Prostate gland (tissue), 2 donors: ENCODE results near the gene WDR31. TPM values are rescaled to one million over a fixed set of nuclear protein-coding genes. Genes with fewer than 3 reads are reported as not detected.

Experiments used
- DNase-seq: peaks from one replicate; pipeline ENCODE4 v3.0.0-alpha.2; 2019; ENCODE audit warnings: low spot score
- H3K27ac ChIP-seq, 2 donors: fragments of 200-600 bp; sonication (generic); 2 replicates each; pipeline ENCODE4 v1.5.1; 2017 to 2019
- H3K27me3 ChIP-seq: fragments of 200-600 bp; sonication (generic); replicated peaks from 2 replicates; pipeline ENCODE4 v1.5.1; 2019; ENCODE audit not compliant: insufficient read depth
- H3K36me3 ChIP-seq, 2 donors: fragments of 200-600 bp; sonication (generic); 1 replicate in 1 of 2; 2 replicates in 1 of 2; pipeline versions ENCODE4 v1.5.1 to v1.8.1; 2017 to 2019
- H3K4me1 ChIP-seq: fragments of 200-600 bp; sonication (generic); replicated peaks from 2 replicates; pipeline ENCODE4 v1.5.1; 2019
- H3K4me3 ChIP-seq, 2 donors: fragments of 200-600 bp; sonication (generic); 2 replicates each; pipeline ENCODE4 v1.5.1; 2017 to 2019
- H3K9me3 ChIP-seq: fragments of 200-600 bp; sonication (generic); 2 replicates; pipeline ENCODE4 v1.5.1; 2017
- POLR2A ChIP-seq: fragments of 450-650 bp; IDR thresholded peaks from one replicate; pipeline ENCODE4 v1.6.1; 2016; ENCODE audit warnings: antibody characterized with exemption, mild to moderate bottlenecking
- POLR2AphosphoS5 ChIP-seq: sonication (generic); formaldehyde crosslinking; IDR thresholded peaks from one replicate; pipeline ENCODE4 v1.6.1; 2017; ENCODE audit warnings: antibody characterized with exemption
- WGBS: methylation state at CpG from one replicate; pipeline ENCODE4 v1.1.5; 2018; 5-methylcytosine and 5-hydroxymethylcytosine counted together
- intact Hi-C: fragments of 100-400 bp; cut with DNase I; formaldehyde crosslinking; loops from one replicate; pipeline ENCODE4 v1.14.2; 2022
- total RNA-seq, 2 donors: library from RNA; depleted of rRNA; stranded (reverse); fragments of >200 nt; gene quantifications; one replicate each; pipeline ENCODE4 v1.1.0, GENCODE V29; 2016
- TF ChIP-seq, protein P1 (sequence below), 4 experiments: fragments of 200-600 bp in 2 of 4; fragments of 450-650 bp in 2 of 4; sonication (generic) in 2 of 4; IDR thresholded peaks; 1 replicate in 3 of 4; 2 replicates in 1 of 4; pipeline ENCODE4 v1.5.1; 2016 to 2019; ENCODE audit warnings: antibody characterized with exemption in 4 of 4, mild to moderate bottlenecking in 2 of 4, moderate library complexity in 2 of 4

WDR31 gene
- total RNA-seq, 2 donors from 2014 or later = 5.1 to 6.4 TPM

DNA sequence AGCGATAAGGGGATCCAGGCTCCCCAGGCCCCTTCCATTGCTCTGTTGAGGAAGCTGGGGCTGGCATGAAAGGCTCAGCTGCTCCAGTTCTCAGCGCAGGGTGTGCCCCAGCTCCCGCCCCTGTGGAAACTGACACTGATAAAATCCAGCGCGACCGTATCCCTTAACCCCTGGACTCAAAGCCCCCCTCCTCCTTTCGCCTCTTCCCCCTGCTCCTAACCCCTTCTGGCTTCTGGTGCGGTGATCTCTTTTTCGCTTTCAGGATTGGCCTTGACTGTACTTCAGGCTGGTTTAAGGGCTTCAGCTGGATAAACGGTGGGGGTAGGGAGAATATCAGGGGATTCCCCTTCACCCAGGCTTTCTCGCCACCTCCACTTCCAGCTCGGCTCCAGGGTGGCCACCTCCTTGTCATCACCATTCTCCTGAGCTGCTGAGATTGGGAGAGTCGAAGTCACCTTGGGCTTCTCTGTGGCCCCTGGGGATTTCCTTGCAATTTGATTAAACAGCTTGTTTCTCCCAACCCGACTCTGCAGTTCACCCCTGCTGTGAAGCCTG lies 10.1 kb upstream of the WDR31 start:
- Histone ChIP-seq H3K4me1 (no peaks in the 10 kb centered on the region), H3K36me3 (no peaks in the 10 kb centered on the region), H3K9me3 (no peaks in the 10 kb centered on the region), H3K4me3 (peak overlapping the region; percentile 46 to 62), H3K27ac (no peak overlapping the region), H3K27me3 (no peaks in the 10 kb centered on the region)
- WGBS = 20% methylated on average over 14 of the region's 14 CpGs
- TF ChIP-seq POLR2AphosphoS5 (no peak), POLR2A (no peak)
- TF ChIP-seq, protein P1, sequence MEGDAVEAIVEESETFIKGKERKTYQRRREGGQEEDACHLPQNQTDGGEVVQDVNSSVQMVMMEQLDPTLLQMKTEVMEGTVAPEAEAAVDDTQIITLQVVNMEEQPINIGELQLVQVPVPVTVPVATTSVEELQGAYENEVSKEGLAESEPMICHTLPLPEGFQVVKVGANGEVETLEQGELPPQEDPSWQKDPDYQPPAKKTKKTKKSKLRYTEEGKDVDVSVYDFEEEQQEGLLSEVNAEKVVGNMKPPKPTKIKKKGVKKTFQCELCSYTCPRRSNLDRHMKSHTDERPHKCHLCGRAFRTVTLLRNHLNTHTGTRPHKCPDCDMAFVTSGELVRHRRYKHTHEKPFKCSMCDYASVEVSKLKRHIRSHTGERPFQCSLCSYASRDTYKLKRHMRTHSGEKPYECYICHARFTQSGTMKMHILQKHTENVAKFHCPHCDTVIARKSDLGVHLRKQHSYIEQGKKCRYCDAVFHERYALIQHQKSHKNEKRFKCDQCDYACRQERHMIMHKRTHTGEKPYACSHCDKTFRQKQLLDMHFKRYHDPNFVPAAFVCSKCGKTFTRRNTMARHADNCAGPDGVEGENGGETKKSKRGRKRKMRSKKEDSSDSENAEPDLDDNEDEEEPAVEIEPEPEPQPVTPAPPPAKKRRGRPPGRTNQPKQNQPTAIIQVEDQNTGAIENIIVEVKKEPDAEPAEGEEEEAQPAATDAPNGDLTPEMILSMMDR (IDR thresholded peaks at IDR 0.05) = no peak
- no peak for DNase-seq
- intact Hi-C loops = no loop called here

DNA sequence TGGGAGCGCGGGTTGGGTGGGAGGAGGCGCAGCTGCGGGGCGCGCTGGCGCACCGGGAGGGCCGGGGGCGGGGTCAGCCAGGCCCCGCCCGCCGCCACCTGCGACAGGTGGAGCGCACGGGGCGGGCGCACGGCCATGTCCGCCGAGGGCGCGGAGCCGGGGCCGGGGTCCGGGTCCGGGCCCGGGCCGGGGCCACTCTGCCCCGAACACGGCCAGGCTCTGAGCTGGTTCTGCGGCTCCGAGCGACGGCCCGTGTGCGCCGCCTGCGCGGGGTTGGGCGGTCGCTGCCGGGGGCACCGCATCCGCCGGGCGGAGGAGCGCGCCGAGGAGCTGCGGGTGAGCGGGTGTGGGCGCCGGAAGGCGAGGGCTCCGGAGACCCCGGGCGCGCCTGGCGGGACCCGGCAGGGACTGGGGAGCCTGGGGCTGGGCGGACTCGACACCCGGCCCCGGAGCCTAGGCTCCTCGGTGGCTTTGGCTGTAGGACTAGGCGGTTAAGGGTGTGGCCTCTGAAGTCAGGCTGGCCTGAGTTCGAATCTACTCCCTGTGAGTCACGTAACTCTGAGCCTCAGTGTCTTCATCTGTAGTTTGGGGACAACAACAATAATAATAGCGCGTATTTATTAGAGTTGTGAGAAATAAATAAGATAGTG lies 9.5 kb upstream of the WDR31 start, which contains the start of gene BSPRY:
Gene BSPRY, plus strand, starts transcription at position 97 of the 650 bp plus-strand sequence. Its CDS starts 39 bp downstream, at position 136.
- Histone ChIP-seq H3K9me3 (no peaks in the 10 kb centered on the region), H3K4me1 (no peaks in the 10 kb centered on the region), H3K36me3 (no peaks in the 10 kb centered on the region), H3K4me3 (peak within 1 kb of the TSS; percentile 46 to 62), H3K27me3 (no peaks in the 10 kb centered on the region), H3K27ac (no peak within 1 kb of the TSS)
- no peak for DNase-seq
- TF ChIP-seq, protein P1 (IDR thresholded peaks at IDR 0.05) = no peak
- no peak for TF ChIP-seq POLR2AphosphoS5
- TF ChIP-seq POLR2A = peak; percentile 30
- intact Hi-C loops = no loop called here
- 2% methylated on average over 30 of the region's 71 CpGs for WGBS

DNA sequence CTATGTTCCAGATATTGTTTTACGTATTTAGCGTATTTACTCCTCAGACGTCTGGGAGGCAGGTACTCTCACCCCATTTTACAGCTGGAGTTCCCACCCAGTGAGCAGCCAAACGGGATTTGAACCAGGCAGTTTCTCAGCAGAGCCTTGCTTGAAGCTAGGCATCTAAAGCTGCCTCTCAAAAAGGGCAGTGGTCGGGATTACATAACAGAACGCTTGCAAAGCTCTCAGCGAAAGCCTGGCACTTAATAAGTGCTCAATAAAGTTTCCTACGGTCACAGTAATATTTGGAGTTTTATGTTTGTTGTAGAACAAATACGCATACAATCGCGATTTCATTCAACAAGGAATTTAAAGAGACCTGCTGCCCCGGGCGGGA lies 9.0 kb upstream of the WDR31 start:
- WGBS = 19% methylated on average over 13 of the region's 13 CpGs
- no peaks in the 10 kb centered on the region for H3K4me1 ChIP-seq
- no peaks in the 10 kb centered on the region for H3K9me3 ChIP-seq
- DNase-seq = no peak
- H3K27me3 ChIP-seq = no peaks in the 10 kb centered on the region
- intact Hi-C loops = no loop called here
- peak overlapping the region; percentile 46 to 62 for H3K4me3 ChIP-seq
- no peak overlapping the region for H3K27ac ChIP-seq
- H3K36me3 ChIP-seq = no peaks in the 10 kb centered on the region
- TF ChIP-seq, protein P1 (IDR thresholded peaks at IDR 0.05) = no peak
- TF ChIP-seq POLR2AphosphoS5 (no peak), POLR2A (no peak)

DNA sequence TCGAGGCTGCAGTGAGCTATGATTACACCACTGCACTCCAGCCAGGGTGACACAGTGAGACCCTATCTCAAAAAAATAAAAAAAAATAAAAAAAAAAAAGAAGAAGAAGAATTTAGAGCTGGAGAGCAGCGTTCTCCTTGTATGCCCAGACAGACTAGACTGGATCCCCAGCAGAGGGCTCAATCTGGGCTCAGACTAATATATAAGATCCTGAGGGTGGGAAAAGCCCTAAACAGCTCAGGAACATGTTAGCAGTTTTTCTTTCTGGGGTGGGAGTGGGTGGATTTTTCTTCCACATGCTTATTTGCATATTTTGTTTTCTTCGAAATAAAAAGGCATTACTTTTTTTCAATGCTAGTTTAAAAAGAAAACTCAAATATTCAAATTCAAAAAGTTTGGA lies 8.4 kb upstream of the WDR31 start:
- no peaks in the 10 kb centered on the region for H3K27me3 ChIP-seq
- no peak for DNase-seq
- H3K9me3 ChIP-seq = no peaks in the 10 kb centered on the region
- intact Hi-C loops = no loop called here
- 96% methylated on average over 3 of the region's 3 CpGs for WGBS
- H3K27ac ChIP-seq = no peak overlapping the region
- no peaks in the 10 kb centered on the region for H3K36me3 ChIP-seq
- no peak overlapping the region for H3K4me3 ChIP-seq
- TF ChIP-seq POLR2A (no peak), POLR2AphosphoS5 (no peak)
- TF ChIP-seq, protein P1 (IDR thresholded peaks at IDR 0.05) = no peak
- H3K4me1 ChIP-seq = no peaks in the 10 kb centered on the region

DNA sequence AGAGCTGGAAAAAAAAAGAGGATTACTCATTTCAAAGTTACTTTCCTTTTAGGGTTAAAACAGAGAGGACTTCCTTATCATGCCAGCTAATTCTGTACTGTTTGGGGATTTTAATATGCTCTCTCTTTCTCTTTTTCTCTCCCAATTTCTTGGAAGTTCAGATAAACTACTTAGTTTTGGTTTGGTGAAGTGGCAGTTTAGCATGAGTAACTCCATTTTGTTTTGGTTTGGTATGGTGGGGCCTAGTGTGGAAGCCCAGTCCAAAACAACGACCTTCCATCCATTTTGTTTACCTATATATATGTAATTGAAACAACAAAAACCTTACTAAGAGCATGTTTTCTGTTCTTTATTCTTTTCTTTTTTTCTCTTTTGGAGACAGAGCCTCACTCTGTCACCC lies 5.6 kb upstream of the WDR31 start:
- H3K9me3 ChIP-seq = no peaks in the 10 kb centered on the region
- no peaks in the 10 kb centered on the region for H3K27me3 ChIP-seq
- no peak for DNase-seq
- no peaks in the 10 kb centered on the region for H3K36me3 ChIP-seq
- no peaks in the 10 kb centered on the region for H3K4me1 ChIP-seq
- H3K4me3 ChIP-seq = no peak overlapping the region
- 3% methylated on average over 1 of the region's 1 CpG for WGBS
- no peak overlapping the region for H3K27ac ChIP-seq
- intact Hi-C loops = no loop called here
- TF ChIP-seq POLR2AphosphoS5 (no peak), POLR2A (no peak)
- TF ChIP-seq, protein P1 (IDR thresholded peaks at IDR 0.05) = no peak
